ENCODE measurements around the gene AGFG2.
A peak's percentile ranks its signal among the peaks of the same experiment; 100 is the strongest.

Gene AGFG2

DNA sequence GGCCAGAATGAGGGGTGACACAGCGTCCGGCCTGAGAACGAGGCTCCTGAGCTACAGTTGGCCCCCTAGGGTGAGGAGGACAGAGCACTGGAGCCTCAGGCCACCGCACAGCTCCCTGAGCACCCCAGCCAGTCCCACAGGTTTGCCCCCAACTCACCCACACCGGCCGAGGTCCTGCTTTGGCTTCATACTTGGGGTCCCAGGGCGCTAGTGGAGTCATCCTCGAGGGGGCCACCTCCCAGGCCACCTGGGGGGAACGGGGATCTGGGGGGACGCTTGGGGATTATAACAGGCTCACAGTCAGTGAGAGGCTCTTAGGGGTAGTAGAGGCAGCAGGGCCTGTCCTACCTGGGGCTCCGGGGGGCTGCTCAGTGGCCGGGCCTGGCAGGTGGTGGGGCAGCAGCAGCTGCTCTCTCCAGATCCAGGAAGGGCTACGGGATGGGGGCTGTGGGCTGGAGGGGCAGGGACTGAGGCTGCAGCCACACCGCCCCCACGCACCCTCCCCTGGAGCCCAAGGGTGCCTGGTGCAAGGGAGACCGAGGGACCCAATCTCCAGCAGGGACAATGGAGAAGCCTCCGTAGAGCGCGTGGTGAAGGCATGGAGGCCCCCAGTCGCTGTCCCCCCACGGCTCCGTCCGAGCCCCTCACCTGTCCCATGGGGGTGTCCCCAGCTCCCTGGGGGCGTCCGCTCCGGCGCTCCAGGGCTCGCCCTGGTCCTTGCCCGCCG, 34.1 kb downstream of the AGFG2 start:
- DNase-seq = no peak

GRCh38 chr7:100573691-100574361, 34.8 kb downstream of the AGFG2 start, which contains the start of gene SAP25:
SAP25 (minus strand) TSS chr7:100573900; CDS start chr7:100573742, 158 bp downstream.
- DNase-seq = no peak

DNA sequence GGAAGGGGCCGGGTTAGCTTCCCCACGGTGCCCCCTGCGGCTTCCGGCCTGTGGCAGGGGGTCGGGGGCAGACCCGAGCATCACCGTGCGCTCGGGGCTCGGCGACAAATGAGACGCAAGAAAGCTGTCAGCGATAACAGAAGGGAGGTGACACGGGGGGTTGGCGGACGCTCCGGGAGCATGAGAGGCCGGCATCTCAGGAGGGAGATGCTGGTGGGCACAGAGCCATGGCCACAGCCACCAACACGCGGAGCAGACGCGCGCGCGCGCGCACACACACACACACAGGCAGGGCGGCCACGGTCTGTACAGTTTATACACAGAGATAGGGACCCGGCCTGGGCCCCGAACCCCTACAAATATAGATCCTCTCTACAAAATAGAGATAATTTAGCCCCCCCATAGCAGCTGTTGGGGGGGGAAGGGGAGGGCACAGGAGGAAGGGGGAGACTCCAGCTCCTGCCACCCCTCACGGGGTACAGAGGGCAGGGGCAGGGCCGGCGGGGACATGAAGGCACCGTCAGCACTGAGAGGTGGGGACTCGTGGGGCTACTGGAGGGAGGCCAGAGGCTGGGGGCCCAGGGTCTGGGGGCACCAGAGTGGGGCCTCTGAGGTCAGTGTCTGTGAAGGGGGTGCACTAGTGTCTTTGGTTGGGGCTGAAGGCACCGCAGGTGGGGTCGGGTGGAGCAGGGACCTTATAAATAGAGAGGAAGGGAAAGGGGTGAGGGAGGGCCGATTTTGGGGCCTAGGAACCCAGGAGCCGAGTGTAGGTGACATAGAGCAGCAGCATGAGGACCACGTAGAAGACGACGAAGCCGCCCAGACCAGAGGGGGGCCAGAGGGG, 35.6 kb downstream of the AGFG2 start:
- DNase-seq = no peak

DNA sequence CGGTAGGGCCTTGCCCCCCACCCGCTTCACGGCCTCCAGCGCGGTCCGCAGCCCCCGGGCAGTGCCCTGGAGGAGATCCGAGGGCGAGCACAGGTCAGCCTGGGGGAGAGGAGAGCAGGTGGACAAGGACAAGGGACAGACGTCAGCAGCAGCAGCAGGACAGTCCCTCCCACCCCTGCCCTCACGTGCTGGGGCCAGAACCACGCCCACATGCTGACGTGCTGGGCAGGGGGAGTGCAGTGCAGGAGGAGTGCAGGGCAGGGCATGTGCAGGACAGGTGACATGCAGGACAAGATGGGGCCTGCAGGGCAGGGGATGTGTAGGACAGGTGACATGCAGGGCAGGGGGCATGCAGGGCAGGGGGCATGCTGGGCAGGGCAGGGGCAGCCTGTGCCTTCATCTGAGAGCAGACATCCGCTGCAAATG, 36.2 kb downstream of the AGFG2 start:
- no peak for DNase-seq

- DNase-seq = no peak
Observed at GRCh38 chr7:100575746-100576383, 36.9 kb downstream of the AGFG2 start.

- no peak for DNase-seq
Observed at GRCh38 chr7:100576384-100576993, 37.5 kb downstream of the AGFG2 start.

- DNase-seq = no peak
Observed at GRCh38 chr7:100577103-100577502, 38.1 kb downstream of the AGFG2 start.

- DNase-seq = no peak
Observed at GRCh38 chr7:100577507-100577906, 38.5 kb downstream of the AGFG2 start.

GRCh38 chr7:100578246-100579183, 39.5 kb downstream of the AGFG2 start:
- no peak for DNase-seq

DNA sequence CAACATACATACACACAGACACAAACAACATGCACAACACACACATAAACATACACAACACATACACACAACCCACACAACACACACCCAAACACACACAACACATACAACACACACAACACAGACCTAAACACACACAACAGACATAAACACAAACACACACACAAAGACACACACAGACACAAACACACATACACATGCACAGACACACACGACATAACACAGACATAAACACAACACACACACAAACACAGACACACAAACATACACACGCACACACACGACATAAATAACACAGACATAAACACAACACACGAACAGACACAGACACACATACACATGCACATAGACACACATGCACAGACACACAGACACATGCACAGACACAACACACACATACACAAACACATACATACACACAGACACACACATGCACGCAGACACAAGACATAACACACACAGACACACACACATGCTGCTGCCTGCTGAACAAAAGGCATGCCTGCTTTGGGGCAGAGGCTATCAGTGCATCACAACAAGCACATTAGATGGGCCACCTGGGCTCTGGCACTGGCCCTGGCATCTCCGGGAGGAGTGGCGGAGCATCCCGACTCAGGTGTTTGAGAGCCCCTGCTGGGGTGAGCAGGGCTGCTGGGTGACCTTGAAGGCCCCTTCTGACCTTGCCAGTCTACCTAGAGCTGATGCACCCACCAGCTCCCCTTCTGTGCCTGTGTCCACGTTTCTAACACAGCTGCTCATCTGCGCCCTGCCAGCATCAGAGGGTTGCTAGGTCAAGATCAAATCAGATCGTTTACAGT, 41.7 kb downstream of the AGFG2 start:
- DNase-seq = no peak

DNA sequence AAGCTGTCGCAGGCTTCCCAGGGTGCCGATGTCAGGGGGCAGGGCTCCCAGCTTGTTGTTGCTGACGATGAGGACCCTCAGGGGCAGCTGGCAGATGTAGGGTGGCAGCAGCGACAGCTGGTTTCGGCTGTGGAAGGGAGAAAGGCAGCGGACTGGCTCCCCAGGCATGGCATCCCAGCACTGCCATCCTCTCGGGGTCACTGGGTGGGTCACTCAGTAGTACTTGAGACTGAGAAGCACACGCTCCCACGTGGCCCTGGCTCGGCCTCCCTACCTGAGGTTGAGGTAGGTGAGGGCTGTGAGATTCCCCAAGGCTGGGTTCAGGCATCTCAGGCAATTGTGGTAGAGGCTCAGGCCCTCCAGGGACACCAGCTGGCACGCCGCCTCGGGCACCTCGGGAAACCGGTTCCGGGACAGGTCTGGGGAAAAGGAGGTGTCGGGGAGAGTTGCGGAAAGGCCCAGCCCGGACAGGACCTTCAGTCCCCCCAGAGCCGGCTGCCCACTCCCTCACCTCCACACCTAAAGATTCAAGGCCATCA, 43.1 kb downstream of the AGFG2 start:
- no peak for DNase-seq

GRCh38 chr7:100582650-100583049, 43.6 kb downstream of the AGFG2 start:
- DNase-seq = no peak

GRCh38 chr7:100583132-100584053, 44.4 kb downstream of the AGFG2 start:
- DNase-seq = peak; percentile 87

- no peak for DNase-seq
Observed at GRCh38 chr7:100584054-100584682, 45.2 kb downstream of the AGFG2 start.

GRCh38 chr7:100584683-100585510, 45.9 kb downstream of the AGFG2 start:
- DNase-seq = peak; percentile 27

GRCh38 chr7:100585511-100586265, 46.7 kb downstream of the AGFG2 start, which contains the start of gene LRCH4:
LRCH4 (minus strand) TSS chr7:100586129; CDS start chr7:100586100, 29 bp downstream.
- DNase-seq = peak; percentile 66

Measured in stimulated activated CD4-positive, alpha-beta T cell treated with anti-CD3 and anti-CD28 coated beads, Interleukin-15, amount 100 ng/mL, for 24 hours (primary cell).